GM12892 (cell line): Measurements from ENCODE around the gene NRAS.

ENCODE experiments used
- POLR2A ChIP-seq: IDR thresholded peaks from 2 replicates; pipeline ENCODE4 v1.6.1; 2011; ENCODE audit warnings: low read depth, low read length, control low read depth
- POLR2AphosphoS5 ChIP-seq: IDR thresholded peaks from 2 replicates; pipeline ENCODE4 v1.6.1; 2011; ENCODE audit warnings: low read depth, low read length, control low read depth
- TAF1 ChIP-seq: IDR thresholded peaks from 2 replicates; pipeline ENCODE4 v1.6.1; 2011; ENCODE audit warnings: low read depth, mild to moderate bottlenecking, control low read depth, low read length, borderline replicate concordance

- TF ChIP-seq POLR2AphosphoS5, result no peak
- no peak for TF ChIP-seq POLR2A
- TF ChIP-seq TAF1, result no peak
Observed at GRCh38 chr1:114710360-114710759, 6.2 kb downstream of the NRAS start.
